Measurements from ENCODE around the gene GRIK1.

DNA sequence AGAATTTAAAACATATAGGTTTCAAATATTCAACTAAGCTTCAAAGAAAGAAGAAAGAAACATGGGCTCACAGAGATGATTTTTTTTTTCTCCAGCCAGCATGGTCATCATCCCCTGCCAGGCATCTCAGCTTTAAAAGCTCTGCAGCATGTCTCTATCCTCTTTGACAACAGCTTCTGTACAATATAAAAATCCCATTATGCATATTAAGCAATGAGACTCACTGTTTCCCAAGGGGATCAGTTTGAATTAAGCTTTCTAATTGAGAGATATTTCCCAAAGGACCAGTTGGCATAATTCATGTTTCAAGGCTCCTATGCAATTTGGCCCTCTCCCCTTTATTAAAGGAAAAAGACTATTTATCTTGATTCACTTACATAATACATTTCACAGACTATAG, 220.3 kb downstream of the GRIK1 start:
- TF ChIP-seq, protein P1, sequence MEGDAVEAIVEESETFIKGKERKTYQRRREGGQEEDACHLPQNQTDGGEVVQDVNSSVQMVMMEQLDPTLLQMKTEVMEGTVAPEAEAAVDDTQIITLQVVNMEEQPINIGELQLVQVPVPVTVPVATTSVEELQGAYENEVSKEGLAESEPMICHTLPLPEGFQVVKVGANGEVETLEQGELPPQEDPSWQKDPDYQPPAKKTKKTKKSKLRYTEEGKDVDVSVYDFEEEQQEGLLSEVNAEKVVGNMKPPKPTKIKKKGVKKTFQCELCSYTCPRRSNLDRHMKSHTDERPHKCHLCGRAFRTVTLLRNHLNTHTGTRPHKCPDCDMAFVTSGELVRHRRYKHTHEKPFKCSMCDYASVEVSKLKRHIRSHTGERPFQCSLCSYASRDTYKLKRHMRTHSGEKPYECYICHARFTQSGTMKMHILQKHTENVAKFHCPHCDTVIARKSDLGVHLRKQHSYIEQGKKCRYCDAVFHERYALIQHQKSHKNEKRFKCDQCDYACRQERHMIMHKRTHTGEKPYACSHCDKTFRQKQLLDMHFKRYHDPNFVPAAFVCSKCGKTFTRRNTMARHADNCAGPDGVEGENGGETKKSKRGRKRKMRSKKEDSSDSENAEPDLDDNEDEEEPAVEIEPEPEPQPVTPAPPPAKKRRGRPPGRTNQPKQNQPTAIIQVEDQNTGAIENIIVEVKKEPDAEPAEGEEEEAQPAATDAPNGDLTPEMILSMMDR (IDR thresholded peaks at IDR 0.05), result no peak
- TF ChIP-seq POLR2A (IDR thresholded peaks at IDR 0.05), result no peak

Measured in Peyer's patch (tissue), 4 donors.